Gastroesophageal sphincter (tissue), 3 donors: ENCODE data around the gene CHN1.

Experiments
- CTCF ChIP-seq, 4 experiments: fragments of 200-600 bp in 2 of 4; fragments of 450-650 bp in 2 of 4; sonication (generic) in 1 of 4; IDR thresholded peaks; one replicate each; pipeline ENCODE4 v1.5.1; 2017 to 2019; ENCODE audit warnings: antibody characterized with exemption in 4 of 4, mild to moderate bottlenecking in 2 of 4, moderate library complexity in 2 of 4
- EP300 ChIP-seq: sonication (generic); formaldehyde crosslinking; IDR thresholded peaks from one replicate; pipeline ENCODE4 v1.6.1; 2017; ENCODE audit warnings: antibody characterized with exemption, mild to moderate bottlenecking

GRCh38 chr2:174840436-174840835, 164.7 kb downstream of the CHN1 start:
- TF ChIP-seq CTCF (IDR thresholded peaks at IDR 0.05) = no peak
- no peak for TF ChIP-seq EP300
